GM12872 (cell line): ENCODE results near the gene PNLIPRP3.

ENCODE experiments used
- CTCF ChIP-seq: IDR thresholded peaks from 3 replicates; pipeline ENCODE4 v1.5.1; 2011; ENCODE audit warnings: low read depth, mild to moderate bottlenecking, low read length, moderate library complexity; ENCODE audit not compliant: insufficient read depth

The PNLIPRP3 gene

DNA sequence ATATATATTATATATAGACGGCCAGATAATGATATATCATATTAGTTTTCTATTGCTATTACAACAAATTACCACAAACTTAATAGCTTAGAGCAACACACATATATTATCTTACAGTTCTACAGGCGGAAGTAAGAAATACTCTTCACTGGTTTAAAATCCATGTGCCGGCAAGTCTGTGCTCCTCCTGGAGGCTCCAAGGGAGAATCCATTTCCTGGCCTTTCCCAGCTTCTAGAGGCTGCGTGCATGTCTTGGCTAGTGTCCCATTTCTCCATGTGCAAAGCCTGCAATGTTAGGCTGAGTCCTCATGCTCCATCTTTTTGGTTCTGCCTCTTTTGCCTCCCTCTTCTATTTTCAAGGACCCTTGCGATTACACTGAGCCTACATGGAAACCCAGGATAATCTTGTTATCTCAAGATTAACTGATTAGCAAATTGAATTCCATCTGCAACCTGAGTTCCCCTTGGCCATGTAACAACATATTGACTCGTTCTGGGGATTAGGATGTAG lies 23.9 kb upstream of the PNLIPRP3 start:
- no peak for TF ChIP-seq CTCF

DNA sequence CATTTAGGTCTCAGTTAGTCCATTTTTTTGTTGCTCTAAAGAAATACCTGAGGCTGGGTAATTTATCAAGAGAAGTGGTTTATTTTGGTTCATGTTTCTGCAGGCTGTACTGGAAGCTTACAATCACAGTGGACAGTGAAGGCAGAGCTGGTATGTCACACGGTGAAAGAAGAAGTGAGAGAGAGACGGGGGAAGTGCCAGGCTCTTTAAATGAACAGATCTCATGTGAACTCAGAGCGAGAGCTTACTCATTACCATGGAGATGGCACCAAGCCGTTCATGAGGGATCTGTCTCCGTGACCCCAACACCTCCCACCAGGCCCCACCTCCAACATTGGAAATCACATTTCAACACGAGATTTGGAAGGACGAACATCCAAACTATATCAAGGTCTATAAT lies 18.9 kb upstream of the PNLIPRP3 start:
- no peak for TF ChIP-seq CTCF

- no peak for TF ChIP-seq CTCF
Observed at GRCh38 chr10:116410351-116410750, 17.3 kb upstream of the PNLIPRP3 start.

- TF ChIP-seq CTCF: no peak
Observed at GRCh38 chr10:116417821-116418220, 9.8 kb upstream of the PNLIPRP3 start.

DNA sequence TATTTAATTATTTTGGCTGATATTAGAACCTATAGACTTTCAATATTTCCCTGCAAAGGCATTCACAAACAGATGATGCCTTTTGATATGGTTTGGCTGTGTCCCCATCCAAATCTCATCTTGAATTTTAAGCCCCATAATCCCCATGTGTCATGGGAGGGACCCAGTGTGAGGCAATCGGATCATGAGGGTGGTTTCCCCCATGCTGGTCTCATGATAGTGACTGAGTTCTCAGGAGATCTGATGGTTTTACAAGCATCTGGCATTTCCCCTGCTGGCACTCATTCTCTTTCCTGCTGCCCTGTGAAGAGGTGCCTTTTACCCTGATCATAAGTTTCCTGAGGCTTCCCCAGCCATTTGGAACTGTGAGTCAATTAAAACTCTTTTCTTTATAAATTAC lies 9.3 kb upstream of the PNLIPRP3 start:
- no peak for TF ChIP-seq CTCF

- no peak for TF ChIP-seq CTCF
Observed at GRCh38 chr10:116421815-116422214, 5.8 kb upstream of the PNLIPRP3 start.

- TF ChIP-seq CTCF: no peak
Observed at GRCh38 chr10:116429288-116429977, 1.8 kb downstream of the PNLIPRP3 start.
